ENCODE results near the gene UBE2E1. TPM values are rescaled to one million over a fixed set of nuclear protein-coding genes. Genes with fewer than 3 reads are reported as not detected.

The UBE2E1 gene
- total RNA-seq, 4 donors from 2014 or later, result 32.6 to 62.5 (median 55.9) TPM

- 91% methylated on average over 3 of the region's 3 CpGs for WGBS, 2 donors
- TF ChIP-seq POLR2A (IDR thresholded peaks at IDR 0.05) (no peak), CTCF (IDR thresholded peaks at IDR 0.05) (no peak)
- no peak overlapping the region for H3K4me3 ChIP-seq (ENCODE audit: low read depth, poor library complexity, severe bottlenecking)
- intact Hi-C loops (cut with DNase I; ENCODE audit: low total_unique reads), result no loop called here
- no peak for DNase-seq (ENCODE audit: low spot score in 2 of 2)
Measured at GRCh38 chr3:23817508-23818223, 11.9 kb downstream of the UBE2E1 start.

- no peak for TF ChIP-seq CTCF (IDR thresholded peaks at IDR 0.05)
- no peak for TF ChIP-seq POLR2A (IDR thresholded peaks at IDR 0.05)
- intact Hi-C loops (cut with DNase I; ENCODE audit: low total_unique reads), result no loop called here
- no peak overlapping the region for H3K4me3 ChIP-seq (ENCODE audit: low read depth, poor library complexity, severe bottlenecking)
- DNase-seq (ENCODE audit: low spot score in 2 of 2), result no peak
- 65 to 73% methylated on average over 5 of the region's 5 CpGs for WGBS, 2 donors
Measured at GRCh38 chr3:23819599-23820360, 14.0 kb downstream of the UBE2E1 start.

- no peak for TF ChIP-seq CTCF (IDR thresholded peaks at IDR 0.05)
- 63 to 77% methylated on average over 1 of the region's 1 CpG for WGBS, 2 donors
- DNase-seq (ENCODE audit: low spot score in 2 of 2), result no peak
- no peak overlapping the region for H3K4me3 ChIP-seq (ENCODE audit: low read depth, poor library complexity, severe bottlenecking)
- intact Hi-C loops (cut with DNase I; ENCODE audit: low total_unique reads), result no loop called here
Measured at GRCh38 chr3:23820888-23821287, 15.1 kb downstream of the UBE2E1 start.

- no peak for DNase-seq (ENCODE audit: low spot score in 2 of 2)
- no peak for TF ChIP-seq CTCF (IDR thresholded peaks at IDR 0.05)
- TF ChIP-seq POLR2A (IDR thresholded peaks at IDR 0.05), result no peak
- H3K4me3 ChIP-seq (ENCODE audit: low read depth, poor library complexity, severe bottlenecking), result no peak overlapping the region
- intact Hi-C loops (cut with DNase I; ENCODE audit: low total_unique reads), result no loop called here
- 91% methylated on average over 1 of the region's 1 CpG for WGBS, 2 donors
Measured at GRCh38 chr3:23821858-23822257, 16.1 kb downstream of the UBE2E1 start.

GRCh38 chr3:23822559-23822958 is 16.8 kb downstream of the UBE2E1 start:
- DNase-seq (ENCODE audit: low spot score in 2 of 2), result no peak
- 78 to 90% methylated on average over 7 of the region's 7 CpGs for WGBS, 2 donors
- H3K4me3 ChIP-seq (ENCODE audit: low read depth, poor library complexity, severe bottlenecking), result no peak overlapping the region
- intact Hi-C loops (cut with DNase I; ENCODE audit: low total_unique reads), result no loop called here
- TF ChIP-seq POLR2A (IDR thresholded peaks at IDR 0.05) (no peak), CTCF (IDR thresholded peaks at IDR 0.05) (no peak)
